COR-L47 (cell line): ENCODE measurements around the gene FAH.
"Not testable (repeated sequence)": the region's sequence is repeated elsewhere in the genome, so short reads cannot be mapped to it uniquely, and the experiment has no call there.

Source experiments
- DNase-seq: peaks from one replicate; lab custom pipeline; 2025; lab: John Stamatoyannopoulos, UW

FAH gene

DNA sequence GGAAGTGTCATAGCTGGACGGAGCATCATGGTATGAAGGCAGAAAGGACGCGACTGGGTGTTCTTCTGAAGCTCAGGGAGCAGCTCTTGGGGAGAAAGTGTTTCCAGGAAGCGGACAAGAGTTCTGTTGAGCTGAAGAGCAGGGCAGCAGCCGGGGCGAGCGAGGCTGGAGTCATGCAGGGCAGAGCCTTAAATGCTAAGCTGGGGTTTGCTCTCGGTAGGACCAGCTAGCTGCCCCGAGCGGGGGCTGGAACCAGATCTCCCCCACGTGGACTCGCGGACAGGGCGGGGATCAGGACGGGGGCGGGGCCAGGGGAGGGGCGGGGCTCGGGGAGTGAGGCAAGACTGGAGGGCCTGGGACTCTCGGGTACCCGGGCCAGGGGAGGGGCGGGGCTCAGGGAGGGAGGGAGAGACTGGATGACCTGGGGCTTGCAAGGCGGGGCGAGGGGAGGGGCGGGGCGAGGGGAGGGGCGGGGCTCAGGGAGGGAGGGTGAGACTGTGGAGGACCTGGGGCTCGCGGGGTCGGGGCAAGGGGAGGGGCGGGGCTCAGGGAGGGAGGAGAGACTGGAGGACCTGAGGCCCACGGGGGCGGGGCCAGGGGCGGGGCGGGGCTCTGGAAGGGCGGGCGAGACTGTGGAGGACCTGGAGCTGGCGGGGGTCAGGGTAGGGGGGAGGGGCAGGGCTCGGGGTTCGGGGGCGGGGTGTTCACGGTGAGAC lies 461 bp upstream of the FAH start:
- DNase-seq = peak; percentile 18

DNA sequence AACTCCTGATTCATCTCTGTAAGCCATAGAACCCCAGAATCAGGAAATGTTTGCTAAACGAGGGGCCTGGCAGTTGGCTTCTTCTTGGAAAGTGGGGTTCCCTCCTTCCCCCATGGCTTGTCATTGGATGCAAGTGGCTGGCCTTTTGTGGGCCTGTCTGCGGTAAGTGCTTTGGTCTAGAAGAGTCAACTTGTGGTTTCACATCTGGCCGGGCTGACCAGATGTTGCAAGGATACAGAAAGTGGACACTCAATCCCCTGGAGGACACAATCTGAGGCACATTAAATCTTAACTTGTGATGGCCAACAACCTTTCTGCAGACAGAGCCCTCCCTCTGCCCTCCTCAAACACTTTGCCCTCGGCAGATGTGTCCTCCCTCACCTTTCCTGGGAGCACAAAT lies 1.1 kb downstream of the FAH start:
- no peak for DNase-seq

DNA sequence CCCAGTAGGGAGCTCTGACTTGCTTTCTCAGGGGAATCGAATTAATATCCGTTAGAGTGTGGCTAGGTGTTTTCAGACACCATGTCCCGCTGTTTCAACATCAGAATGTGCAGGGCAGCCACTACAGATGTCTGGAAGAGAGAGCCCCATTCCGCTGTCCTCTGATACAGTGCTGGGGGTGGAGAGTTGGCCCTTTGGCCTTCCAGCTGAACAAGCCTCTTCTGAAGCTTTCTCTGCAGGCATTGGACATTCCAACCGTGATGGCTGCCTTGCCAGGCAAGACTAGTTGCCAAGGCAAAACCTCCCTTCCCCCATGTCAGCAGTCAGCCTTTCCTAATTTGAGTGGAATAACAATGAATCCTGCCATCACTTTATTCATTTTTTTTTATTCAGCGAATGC lies 1.5 kb downstream of the FAH start:
- no peak for DNase-seq

DNA sequence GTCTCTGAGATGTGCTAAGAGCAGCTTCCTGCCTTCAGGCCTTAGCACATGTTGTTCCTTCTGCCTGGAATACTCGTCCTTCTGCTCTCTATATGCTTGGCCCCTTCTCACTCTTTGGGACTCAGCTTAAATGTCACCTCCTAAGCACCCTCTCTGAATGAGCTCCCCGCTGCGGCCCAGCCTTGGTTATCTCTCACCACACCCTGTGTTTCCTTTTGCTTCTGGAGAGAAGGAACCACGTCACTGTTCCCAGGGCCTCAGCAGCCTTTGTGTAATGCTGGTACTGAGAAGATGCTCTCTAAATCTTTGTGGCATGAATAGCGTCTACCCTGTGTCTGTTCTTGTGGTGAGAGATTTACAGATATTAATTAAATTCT lies 2.2 kb downstream of the FAH start:
- no peak for DNase-seq

DNA sequence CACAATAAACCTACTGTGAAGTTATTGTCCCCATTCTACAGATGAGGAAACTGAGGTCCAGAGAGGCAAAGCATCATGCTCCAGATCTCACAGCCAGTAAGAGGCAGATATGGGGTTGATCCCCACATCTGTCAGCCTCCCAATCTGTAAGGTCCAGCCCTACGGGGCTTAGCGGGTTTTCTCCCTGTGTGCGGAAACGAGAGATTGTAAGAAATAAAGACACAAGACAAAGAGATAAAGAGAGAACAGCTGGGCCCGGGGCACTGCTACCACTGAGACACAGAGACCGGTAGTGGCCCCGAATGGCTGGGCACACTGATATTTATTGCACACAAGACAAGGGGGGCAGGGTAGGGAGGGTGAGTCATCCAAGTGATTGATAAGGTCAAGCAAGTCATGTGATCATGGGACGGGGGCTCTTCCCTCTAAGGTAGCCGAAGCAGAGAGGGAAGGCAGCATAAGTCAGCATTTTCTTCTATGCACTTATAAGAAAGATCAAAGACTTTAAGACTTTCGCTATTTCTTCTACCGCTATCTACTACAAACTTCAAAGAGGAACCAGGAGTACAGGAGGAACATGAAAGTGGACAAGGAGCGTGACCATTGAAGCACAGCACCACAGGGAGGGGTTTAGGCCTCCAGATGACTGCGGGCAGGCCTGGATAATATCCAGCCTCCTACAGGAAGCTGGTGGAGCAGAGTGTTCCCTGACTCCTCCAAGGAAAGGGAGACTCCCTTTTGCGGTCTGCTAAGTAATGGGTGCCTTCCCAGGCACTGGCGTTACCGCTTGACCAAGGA lies 2.8 kb downstream of the FAH start:
- DNase-seq = not testable (repeated sequence)

DNA sequence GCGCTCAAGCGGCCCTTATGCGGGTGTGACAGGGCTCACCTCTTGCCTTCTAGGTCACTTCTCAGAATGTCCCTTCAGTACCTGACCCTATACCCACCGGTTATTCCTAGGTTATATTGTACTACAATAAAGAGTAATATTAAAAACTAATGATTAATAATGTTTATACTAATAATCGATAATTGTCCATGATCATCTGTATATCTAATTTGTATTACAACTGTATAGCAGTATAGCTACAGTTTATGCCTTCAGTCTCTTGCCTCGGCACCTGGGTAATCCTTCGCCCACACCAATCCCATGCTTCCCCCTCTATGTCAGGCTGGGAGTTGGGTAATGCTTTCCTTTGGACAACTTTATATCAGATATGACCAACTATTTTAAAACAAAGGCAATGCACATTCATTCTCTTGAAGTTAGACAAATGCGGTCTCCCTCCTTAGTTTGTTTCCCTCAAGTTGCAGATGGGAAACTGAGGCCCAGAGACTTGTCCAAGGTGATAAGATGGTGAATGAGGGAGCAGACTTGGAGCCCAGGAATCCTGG lies 3.4 kb downstream of the FAH start:
- no peak for DNase-seq

DNA sequence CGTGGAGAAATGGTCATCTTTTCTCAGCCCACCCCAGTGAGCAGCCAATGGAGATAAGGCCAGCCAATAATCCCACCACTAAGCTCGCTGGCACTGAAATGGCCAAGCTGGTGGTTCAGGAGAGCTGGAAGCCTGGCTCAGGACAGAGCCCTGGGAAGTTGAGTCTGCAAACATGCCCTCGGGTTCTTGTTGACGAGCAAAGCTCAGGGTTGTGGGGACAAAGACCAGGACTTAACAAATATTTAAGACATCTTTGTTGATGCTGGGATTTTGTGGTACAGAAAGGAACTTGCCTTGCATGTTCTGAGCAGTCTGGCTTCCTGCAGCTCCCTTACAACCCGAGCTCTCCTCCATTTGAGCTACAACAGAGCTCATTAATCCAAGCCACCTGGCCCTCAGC lies 4.4 kb downstream of the FAH start:
- no peak for DNase-seq

DNA sequence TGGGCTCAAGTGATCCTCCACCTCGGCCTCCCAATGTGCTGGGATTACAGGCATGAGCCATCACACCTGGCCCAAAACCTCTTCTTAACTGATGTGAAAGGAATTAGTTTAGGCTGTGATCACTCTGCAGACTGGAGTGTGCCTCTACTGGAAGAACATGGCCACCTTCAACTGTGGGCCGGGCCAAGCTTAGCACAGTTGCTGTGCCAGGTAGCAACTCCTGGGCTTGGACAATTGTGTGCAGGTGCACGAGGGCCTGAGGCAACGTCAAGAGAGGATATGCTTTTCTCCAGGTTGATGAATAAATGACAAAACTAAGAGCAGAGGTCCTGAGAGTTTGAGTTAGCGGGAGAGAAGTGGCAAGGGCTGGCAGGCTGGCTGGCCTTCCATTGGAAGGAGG lies 6.5 kb downstream of the FAH start:
- DNase-seq = no peak

DNA sequence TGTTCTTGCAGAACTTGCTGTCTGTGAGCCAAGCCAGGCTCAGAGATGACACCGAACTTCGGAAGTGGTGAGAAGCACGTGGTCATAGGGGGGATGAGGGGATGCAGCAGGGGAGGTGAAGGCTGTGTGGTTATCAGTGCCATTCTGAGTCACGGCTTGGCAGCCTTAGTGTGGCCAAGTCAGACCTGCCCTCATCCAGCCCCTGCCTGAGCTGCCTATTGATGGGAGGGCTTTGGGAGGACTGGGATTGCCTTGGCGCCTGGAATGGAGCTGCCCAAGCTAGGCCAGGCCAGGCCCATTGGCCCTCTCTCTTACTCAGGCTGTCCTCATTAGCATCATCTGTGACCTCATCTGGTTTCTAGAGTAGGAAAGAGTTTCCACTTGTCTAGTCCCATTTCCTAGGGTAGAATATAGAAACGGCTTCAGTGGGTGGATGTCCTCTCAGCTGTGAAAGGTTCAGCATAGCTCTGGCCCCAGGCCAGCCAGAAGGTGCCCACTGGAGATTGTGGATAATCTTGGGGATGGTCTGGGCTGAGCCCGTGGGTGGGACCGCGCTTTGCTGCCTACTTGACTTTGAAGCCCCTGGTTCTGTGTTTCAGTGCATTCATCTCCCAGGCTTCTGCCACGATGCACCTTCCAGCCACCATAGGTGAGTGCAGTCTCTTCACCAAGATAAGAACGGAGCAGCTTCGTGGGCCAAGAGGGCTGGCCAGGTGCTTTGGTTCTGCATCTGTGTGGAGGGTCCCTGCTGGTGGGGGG lies 7.2 kb downstream of the FAH start:
- no peak for DNase-seq

DNA sequence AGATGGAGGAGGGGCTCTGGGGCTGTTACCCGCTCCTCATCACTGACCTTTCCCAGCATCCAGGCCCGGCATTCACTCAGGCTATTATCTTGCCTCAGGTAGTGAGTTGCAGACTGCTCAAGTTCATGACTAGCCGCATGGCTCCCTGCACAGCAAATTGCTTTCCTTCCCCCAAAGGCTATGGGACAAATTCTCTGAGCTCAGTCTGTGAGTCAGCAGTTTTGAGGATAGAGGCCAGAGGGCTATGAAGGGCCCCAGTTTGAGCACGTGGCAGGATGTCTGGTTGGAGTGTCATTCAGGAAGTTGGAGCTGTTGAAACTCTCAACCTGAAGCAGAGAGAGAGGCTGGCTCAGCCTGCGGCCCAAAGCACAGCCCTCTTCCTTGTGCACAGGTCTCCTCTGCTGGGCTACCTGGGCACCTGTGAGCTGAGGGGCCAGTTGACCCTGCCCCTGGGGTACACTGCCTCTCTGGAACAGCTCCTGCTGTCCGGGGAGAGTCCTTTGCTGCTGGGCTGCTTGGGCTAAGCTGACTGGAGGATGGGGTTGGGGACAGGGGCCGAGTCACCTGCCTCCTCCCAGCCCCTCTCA lies 7.9 kb downstream of the FAH start:
- DNase-seq = no peak

DNA sequence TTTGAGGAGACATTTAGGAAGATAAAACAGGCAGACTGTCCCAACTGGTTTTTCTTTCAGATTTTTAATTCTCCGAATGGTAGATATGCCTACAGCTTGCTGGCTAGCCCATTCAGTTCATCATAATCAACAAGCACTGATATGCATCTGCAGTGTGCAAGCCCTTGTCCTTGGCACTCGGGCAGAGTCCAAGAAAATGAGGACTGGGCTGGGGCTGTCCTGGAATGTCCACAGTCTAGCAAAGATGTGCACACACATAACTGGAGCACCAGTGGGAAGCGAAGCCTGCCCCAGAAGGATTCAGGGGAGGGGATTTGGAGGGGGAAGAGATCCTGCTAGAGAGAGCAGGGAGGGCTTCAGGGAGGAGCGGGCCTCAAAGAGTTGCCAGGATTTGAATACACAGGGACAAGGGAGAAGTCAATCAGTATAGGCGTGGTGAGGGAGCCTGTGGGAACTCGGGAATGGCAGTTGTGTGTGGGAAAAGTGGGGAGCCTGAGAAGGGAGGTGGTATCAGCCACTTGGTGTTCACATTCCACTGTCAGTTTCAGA lies 8.7 kb downstream of the FAH start:
- DNase-seq = no peak

DNA sequence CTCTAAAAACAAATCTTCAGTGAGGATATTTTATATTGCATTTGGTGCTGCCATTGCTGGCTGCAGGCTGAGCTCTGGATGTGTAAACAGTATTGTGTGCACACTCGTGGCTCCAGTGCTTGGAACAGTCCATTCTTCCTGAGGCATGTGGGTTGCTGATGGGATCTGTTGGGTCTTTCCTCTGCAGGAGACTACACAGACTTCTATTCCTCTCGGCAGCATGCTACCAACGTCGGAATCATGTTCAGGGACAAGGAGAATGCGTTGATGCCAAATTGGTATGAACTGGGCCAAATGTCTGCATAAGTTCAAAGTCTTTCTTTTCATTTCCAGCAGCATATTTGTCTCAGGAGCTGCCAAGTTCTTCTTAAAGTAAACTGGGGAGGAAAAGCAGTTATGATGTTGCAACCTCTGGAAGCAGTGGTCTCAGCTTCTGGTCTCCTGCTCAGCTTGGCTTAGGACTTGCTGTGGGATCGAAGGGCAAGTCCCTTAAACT lies 9.3 kb downstream of the FAH start:
- DNase-seq = no peak

DNA sequence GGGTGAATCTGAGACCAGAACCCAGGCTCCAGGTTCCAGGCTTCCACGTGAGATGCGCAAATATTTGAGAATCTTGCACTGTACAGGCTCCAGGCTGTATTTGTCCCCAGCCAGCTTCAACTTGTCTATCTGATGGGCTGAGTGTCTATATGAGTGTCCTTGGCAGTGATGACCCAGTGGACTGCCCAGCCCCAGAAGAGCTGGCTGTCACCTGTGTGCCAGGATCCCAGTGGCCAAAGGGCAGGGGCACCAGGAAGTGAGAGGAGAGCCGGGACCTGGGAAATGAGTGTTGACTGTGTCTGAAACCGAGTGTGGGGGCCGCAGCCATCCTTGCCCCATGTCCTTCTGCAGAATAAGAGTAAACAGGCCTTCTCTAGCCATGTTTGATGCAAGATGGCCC lies 10.4 kb downstream of the FAH start:
- DNase-seq = no peak

DNA sequence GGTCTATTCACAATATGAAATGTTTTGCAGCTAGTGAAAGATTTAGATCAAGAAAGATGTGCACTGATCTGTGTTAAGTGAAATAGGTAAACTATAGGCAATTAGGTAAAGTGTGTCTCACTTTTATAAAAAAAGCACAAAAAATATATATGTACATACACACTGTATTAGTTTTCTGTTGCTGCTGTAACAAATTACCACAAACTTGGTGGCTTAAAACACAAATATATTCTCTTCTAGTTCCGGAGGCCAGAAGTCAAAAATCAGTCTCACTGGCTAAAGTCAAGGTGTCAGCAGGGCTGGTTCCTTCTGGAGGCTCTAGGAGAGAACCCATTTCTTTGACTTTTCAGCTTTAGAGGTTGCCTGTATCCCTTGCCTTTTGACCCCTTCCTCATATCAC lies 11.1 kb downstream of the FAH start:
- no peak for DNase-seq

DNA sequence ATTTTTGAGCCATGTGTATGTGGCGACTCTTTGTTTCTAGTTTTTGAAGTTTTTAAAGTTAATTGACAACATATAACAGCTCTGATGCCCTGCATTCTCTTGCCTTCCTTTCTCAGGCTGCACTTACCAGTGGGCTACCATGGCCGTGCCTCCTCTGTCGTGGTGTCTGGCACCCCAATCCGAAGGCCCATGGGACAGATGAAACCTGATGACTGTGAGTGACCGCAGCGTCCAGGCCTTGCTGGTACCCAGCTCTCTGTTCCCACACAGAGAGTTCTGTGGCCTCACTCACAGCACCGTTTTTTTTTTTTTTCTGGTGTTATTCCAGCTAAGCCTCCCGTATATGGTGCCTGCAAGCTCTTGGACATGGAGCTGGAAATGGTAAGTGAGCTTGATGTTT lies 15.1 kb downstream of the FAH start:
- DNase-seq = no peak

DNA sequence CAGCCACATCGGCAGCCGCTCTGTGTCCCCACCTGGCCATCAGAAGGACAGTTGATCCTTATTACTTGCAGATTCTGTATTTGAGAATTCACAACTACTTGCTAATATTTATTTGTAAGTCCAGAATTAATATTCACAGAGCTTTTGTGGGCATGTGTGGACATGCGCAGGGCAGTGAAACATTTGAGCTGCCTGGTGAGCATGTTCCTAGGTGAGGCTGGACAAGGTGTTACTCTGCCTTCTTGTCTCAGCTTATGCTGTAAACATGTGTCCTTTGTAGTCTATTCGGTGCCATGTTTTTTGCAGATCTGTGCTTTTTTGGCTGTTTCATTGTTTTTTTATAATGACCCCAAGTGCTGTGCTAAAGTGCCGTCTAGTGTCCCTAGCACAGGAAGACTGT lies 15.6 kb downstream of the FAH start:
- DNase-seq = no peak

DNA sequence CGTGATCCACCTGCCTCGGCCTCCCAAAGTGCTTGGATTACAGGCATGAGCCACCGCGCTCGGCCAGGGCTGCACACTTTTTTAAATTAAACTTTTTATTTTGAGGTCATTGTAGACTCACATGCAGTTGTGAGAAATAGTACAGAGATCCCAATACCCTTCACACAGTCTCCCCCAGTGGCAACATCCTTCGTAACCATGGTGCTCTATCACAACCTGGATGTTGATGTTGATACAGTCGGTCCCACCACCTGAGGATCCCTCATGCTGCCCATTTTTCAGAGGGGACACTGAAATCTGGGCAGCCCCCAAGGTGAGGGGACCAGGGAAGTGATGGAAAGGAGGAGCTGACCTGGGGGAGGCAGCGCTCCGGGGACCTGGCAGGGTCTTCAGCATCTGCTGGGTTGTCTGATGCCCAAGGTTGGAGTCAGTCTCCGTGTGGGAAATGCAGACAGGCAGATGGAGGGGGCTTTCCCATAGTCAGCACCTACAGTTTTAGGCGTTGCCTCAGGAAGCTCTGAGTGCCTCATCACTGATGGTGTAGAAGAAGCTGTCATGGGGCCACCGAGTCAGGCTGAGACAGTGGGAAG lies 17.1 kb downstream of the FAH start:
- no peak for DNase-seq

DNA sequence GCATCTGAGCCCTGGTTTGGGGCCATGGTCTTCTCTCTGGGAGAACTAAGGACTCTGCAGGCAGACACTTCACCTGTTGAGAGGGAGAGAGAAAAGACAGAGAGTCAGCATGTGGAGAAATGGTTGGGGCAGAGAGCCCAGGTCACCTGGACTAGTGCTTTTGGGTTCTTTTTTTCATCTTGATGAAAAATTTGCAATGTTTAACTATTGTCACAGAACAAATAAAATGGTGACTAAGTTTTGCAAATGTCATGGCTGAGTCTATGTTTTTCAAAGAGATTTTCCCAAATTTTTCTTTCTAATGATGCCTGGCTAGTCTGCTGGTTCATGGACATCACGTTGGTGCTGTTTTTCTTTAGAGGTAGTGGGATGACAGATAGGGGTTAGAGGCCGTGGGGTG lies 17.8 kb downstream of the FAH start:
- no peak for DNase-seq

DNA sequence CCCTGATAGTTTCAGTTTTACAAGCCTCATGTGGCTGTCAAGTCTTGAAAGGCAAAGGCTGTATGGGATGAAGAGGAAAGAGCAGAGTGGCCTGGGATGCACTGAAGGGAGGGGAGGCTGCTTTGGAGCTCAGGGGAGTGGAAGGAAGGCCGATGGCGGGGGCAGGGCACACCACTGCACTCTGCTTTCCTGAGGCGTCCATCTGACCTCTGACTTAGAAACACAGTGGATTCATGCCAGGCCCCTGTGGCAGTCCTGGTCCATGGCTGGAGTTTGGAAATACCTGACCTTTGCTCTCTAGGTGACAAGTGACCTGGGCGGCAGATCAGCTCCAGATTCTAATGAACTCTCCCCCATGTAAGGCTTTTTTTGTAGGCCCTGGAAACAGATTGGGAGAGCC lies 19.0 kb downstream of the FAH start:
- no peak for DNase-seq

DNA sequence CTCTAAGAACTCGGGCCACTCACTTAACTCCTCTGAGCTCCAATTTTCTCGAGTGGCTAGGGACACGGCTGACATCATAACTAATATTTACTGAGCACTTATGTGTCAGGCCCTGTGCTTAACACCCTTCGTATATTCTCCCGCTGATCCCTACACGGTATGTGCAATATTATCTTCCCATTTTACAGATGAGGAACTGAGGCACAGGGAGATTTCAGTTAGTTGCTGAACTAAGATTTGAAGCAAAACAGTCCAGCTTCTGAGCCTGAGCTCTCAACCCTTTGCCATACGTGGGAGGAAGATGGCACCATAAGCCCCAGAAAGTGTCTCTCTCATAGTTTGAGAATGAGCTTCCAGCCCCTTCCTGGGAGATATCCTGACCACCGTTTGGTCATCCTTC lies 19.6 kb downstream of the FAH start:
- no peak for DNase-seq

DNA sequence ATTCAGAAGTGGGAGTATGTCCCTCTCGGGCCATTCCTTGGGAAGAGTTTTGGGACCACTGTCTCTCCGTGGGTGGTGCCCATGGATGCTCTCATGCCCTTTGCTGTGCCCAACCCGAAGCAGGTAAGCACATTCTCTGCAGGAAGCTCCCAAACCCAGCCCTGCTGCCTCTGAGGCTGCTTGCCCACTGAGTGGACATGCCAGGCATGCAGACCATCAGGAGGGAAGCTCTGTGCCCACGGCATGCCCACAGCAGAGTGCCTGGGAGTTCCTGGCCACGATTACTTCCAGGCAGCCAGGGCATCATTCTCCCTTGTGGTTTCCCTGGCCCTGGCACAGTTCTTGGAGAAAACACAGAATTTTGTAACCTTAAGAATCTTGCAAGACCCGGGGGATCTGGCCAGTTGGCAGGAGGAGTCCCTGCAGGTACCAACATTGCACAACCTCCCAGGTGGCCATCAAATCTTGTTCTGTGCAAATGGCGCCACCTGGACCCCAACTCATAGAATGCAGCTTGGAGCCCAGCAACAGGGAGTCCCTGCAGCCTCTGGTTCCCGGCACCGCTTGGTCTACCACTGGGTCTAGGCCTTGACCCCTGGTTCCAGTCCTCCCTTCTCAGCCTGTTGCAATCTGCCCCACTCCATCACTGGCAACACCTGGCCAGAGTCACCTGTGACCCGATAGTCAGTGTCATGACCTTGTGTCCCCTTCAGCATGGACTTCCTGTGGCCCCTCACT lies 20.4 kb downstream of the FAH start:
- DNase-seq = peak; percentile 70
